ENCODE data around the gene GIT2.
A peak's percentile ranks its signal among the peaks of the same experiment; 100 is the strongest.

DNA sequence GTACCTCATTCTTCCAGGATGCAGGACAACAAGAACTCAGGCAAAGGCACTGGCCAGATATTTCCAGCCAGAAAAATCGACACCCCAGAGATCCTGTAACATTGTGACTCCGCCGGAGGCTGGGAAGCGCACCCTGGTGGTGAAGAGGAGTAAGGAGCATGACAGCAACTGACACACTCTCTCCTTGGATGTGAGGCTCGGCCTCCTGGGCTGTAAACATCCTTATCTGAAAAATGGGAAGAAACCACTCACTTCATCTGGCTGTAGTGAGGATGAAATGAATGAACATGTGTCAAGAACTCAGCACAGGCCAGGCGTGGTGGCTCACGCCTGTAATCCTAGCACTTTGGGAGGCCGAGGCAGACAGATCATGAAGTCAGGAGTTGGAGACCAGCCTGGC lies 68.5 kb downstream of the GIT2 start:
- TF ChIP-seq, protein P1, sequence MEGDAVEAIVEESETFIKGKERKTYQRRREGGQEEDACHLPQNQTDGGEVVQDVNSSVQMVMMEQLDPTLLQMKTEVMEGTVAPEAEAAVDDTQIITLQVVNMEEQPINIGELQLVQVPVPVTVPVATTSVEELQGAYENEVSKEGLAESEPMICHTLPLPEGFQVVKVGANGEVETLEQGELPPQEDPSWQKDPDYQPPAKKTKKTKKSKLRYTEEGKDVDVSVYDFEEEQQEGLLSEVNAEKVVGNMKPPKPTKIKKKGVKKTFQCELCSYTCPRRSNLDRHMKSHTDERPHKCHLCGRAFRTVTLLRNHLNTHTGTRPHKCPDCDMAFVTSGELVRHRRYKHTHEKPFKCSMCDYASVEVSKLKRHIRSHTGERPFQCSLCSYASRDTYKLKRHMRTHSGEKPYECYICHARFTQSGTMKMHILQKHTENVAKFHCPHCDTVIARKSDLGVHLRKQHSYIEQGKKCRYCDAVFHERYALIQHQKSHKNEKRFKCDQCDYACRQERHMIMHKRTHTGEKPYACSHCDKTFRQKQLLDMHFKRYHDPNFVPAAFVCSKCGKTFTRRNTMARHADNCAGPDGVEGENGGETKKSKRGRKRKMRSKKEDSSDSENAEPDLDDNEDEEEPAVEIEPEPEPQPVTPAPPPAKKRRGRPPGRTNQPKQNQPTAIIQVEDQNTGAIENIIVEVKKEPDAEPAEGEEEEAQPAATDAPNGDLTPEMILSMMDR (IDR thresholded peaks at IDR 0.05), result peak in 5 of 6 experiments; percentile 31 to 70 (median 62)
- TF ChIP-seq POLR2A (IDR thresholded peaks at IDR 0.05), result no peak
